K562 (cell line): ENCODE measurements around the gene CTBP2. TPM values are rescaled to one million over a fixed set of nuclear protein-coding genes. Genes with fewer than 3 reads are reported as not detected.

Experiments
- ATAC-seq: fragments of 200-7000 bp; cut with Tn5 transposase; 3 replicates; pipeline ENCODE4 v1.9.1; 2020; ENCODE audit warnings: moderate library complexity
- BruUV-seq: library from RNA; stranded (reverse); fragments of 400-500 nt; replicated peaks from 2 replicates; lab custom pipeline; 2021; lab: Mats Ljungman, UMichigan
- CTCF ChIA-PET: fragments of 300-600 bp; formaldehyde crosslinking; extraction: SDS; loops from one replicate; lab custom pipeline; 2021; ENCODE audit warnings: low intra/inter-chr PET ratio; lab: Yijun Ruan, JAX
- POLR2A ChIA-PET: fragments of 300-600, 350-650 bp; sonication (Branson Sonifier 250); formaldehyde crosslinking; extraction: SDS; loops from one replicate; lab custom pipeline; 2021; ENCODE audit warnings: antibody characterized with exemption, inconsistent platforms; lab: Yijun Ruan, JAX
- DNase-seq, 4 experiments: peaks; one replicate each; pipeline versions ENCODE4 v3.0.0 to v3.0.0-alpha.2; 2011 to 2018; ENCODE audit warnings: low spot score in 3 of 4, mixed read lengths in 3 of 4; ENCODE audit errors: extremely low read depth in 1 of 4
- FAIRE-seq: peaks from 2 replicates; lab custom pipeline; 2011; peaks lifted over from hg19 to GRCh38; lab: Jason Lieb, UNC
- H2AFZ ChIP-seq: 2 replicates; pipeline ENCODE4 v1.6.0; 2011; ENCODE audit warnings: low read depth, low read length, control low read depth, inconsistent platforms
- H3K27ac ChIP-seq: fragments of 200-600 bp; 3 replicates; pipeline ENCODE4 v1.8.0; 2011; ENCODE audit warnings: low read depth, mild to moderate bottlenecking, control low read depth, inconsistent platforms, low read length, moderate library complexity, mixed read lengths; ENCODE audit errors: extremely low read depth
- H3K27me3 ChIP-seq, 2 experiments: fragments of 300-600 bp in 1 of 2; 2 replicates in 1 of 2; 3 replicates in 1 of 2; pipeline versions ENCODE4 v1.6.0 to v1.8.0; 2011; ENCODE audit warnings: inconsistent platforms in 2 of 2, low read length in 2 of 2, mild to moderate bottlenecking in 1 of 2, mixed read lengths in 1 of 2, moderate library complexity in 1 of 2; ENCODE audit not compliant: control insufficient read depth in 2 of 2, insufficient read depth in 2 of 2
- H3K36me3 ChIP-seq: fragments of 300-600 bp; 3 replicates; pipeline ENCODE4 v1.8.0; 2011; ENCODE audit warnings: mild to moderate bottlenecking, low read length, inconsistent platforms; ENCODE audit not compliant: control insufficient read depth, insufficient read depth
- H3K4me1 ChIP-seq, 2 experiments: fragments of 200-600 bp in 1 of 2; replicated peaks in 1 of 2; 2 replicates in 1 of 2; 3 replicates in 1 of 2; pipeline versions ENCODE4 v1.5.1 to v1.8.0; 2011; ENCODE audit warnings: inconsistent platforms in 2 of 2, low read length in 2 of 2, mild to moderate bottlenecking in 1 of 2, mixed read lengths in 1 of 2, moderate library complexity in 1 of 2; ENCODE audit not compliant: control insufficient read depth in 2 of 2, insufficient read depth in 2 of 2
- H3K4me2 ChIP-seq: 2 replicates; pipeline ENCODE4 v1.6.1; 2011; ENCODE audit warnings: low read length, control low read depth, inconsistent platforms, mixed read lengths; ENCODE audit not compliant: insufficient read depth
- H3K4me3 ChIP-seq: fragments of 200-600 bp; sonication (generic), shearing (Covaris generic); 2 replicates; pipeline ENCODE4 v1.5.1; 2016; ENCODE audit warnings: control low read depth, inconsistent platforms
- H3K79me2 ChIP-seq: fragments of 200-600 bp; 3 replicates; pipeline ENCODE4 v1.8.0; 2011; ENCODE audit warnings: low read length, inconsistent platforms; ENCODE audit not compliant: control insufficient read depth, insufficient read depth
- H3K9ac ChIP-seq, 2 experiments: 2 replicates each; pipeline versions ENCODE4 v1.6.0 to v1.6.1; 2011; ENCODE audit warnings: low read depth in 2 of 2, low read length in 2 of 2, control low read depth in 1 of 2, inconsistent platforms in 1 of 2, mild to moderate bottlenecking in 1 of 2, mixed read lengths in 1 of 2; ENCODE audit not compliant: insufficient read depth in 1 of 2
- H3K9me1 ChIP-seq: one replicate; pipeline ENCODE4 v1.6.0; 2011; ENCODE audit warnings: inconsistent platforms, mild to moderate bottlenecking, low read length, moderate library complexity; ENCODE audit not compliant: control insufficient read depth, insufficient read depth
- H3K9me3 ChIP-seq: replicated peaks from 2 replicates; pipeline ENCODE4 v1.5.1; 2011; ENCODE audit warnings: low read depth, low read length, inconsistent platforms; ENCODE audit not compliant: control insufficient read depth, insufficient read depth
- H4K20me1 ChIP-seq: replicated peaks from 2 replicates; pipeline ENCODE4 v1.6.1; 2011; ENCODE audit warnings: low read length, inconsistent platforms, mixed read lengths; ENCODE audit not compliant: control insufficient read depth, insufficient read depth
- CHD2 ChIP-seq: IDR thresholded peaks from 2 replicates; pipeline ENCODE4 v1.6.1; 2011; ENCODE audit warnings: low read depth, low read length
- CSDE1 ChIP-seq, 2 experiments: fragments of 450-650 bp; IDR thresholded peaks; 2 replicates each; pipeline ENCODE4 v1.6.1; 2016; ENCODE audit warnings: mild to moderate bottlenecking in 1 of 2
- FOXP1 ChIP-seq: sonication (generic); formaldehyde crosslinking; IDR thresholded peaks from 2 replicates; pipeline ENCODE4 v1.8.0; 2022; ENCODE audit warnings: mild to moderate bottlenecking, missing genetic modification reagents
- HNRNPK ChIP-seq: fragments of 200-400 bp; formaldehyde crosslinking; IDR thresholded peaks from one replicate; pipeline ENCODE4 v1.6.1; 2018; ENCODE audit warnings: mild to moderate bottlenecking, low read depth, low read length; ENCODE audit not compliant: poor library complexity, severe bottlenecking
- RBFOX2 ChIP-seq: fragments of 200-400 bp; formaldehyde crosslinking; IDR thresholded peaks from 2 replicates; pipeline ENCODE4 v1.6.1; 2017; ENCODE audit warnings: low read depth, mild to moderate bottlenecking, low read length, moderate library complexity
- SRSF3 ChIP-seq: fragments of 200-400 bp; formaldehyde crosslinking; IDR thresholded peaks from 2 replicates; pipeline ENCODE4 v1.6.1; 2016; ENCODE audit warnings: mild to moderate bottlenecking, low read length, moderate library complexity; ENCODE audit not compliant: insufficient read depth
- ZC3H11A ChIP-seq: IDR thresholded peaks from 2 replicates; pipeline ENCODE4 v1.6.1; 2012; ENCODE audit warnings: low read depth, low read length, improper control_type of control experiment
- WGBS: fragments of 100-300 bp; shearing (Covaris generic); methylation state at CpG from one replicate; pipeline ENCODE4 v1.1.6; 2016; ENCODE audit warnings: low coverage, mixed read lengths; ENCODE audit not compliant: insufficient coverage; ENCODE audit errors: missing lambda C conversion rate; 5-methylcytosine and 5-hydroxymethylcytosine counted together
- in situ Hi-C: fragments of 300-500 bp; cut with MboI; formaldehyde crosslinking; loops from 4 replicates; pipeline ENCODE4 v1.15.0; 2018; ENCODE audit warnings: inconsistent platforms, mixed read lengths
- intact Hi-C: fragments of 100-400 bp; cut with micrococcal nuclease; formaldehyde crosslinking; loops from 2 replicates; pipeline ENCODE4 v1.14.2; 2022
- polyA plus RNA-seq, 8 experiments: library from polyadenylated mRNA; depleted of rRNA in 4 of 8; stranded (reverse) in 5 of 8; unstranded in 3 of 8; fragments of >200 nt; fragmentation: Nextera tagmentation in 2 of 8; fragmentation: Illumina TruSeq in 1 of 8; extraction: Ambion mirVana in 2 of 8; extraction: Trizol in 1 of 8; gene quantifications; 2 replicates each; pipeline versions ENCODE4 v1.2.1 to v1.2.3, GENCODE V29; 2011 to 2014; ENCODE audit warnings: inconsistent platforms in 1 of 8, missing spikeins in 1 of 8
- total RNA-seq, 7 experiments: library from RNA; depleted of rRNA in 6 of 7; stranded (reverse); fragments of >200 nt in 6 of 7; fragmentation: Illumina TruSeq in 2 of 7; extraction: Trizol in 2 of 7; gene quantifications; 2 replicates each; pipeline versions ENCODE4 v1.2.1 to v1.2.3, GENCODE V29; 2011 to 2021; ENCODE audit warnings: low replicate concordance in 1 of 7
- TF ChIP-seq, protein P1 (sequence below): sonication (generic); formaldehyde crosslinking; IDR thresholded peaks from 2 replicates; pipeline ENCODE4 v1.9.0; 2022; ENCODE audit warnings: mild to moderate bottlenecking, missing genetic modification reagents
- TF ChIP-seq, protein P2 (sequence below): sonication (generic); formaldehyde crosslinking; IDR thresholded peaks from 2 replicates; pipeline ENCODE4 v1.8.0; 2022; ENCODE audit warnings: mild to moderate bottlenecking, missing genetic modification reagents, borderline replicate concordance

The CTBP2 gene
- total and polyA plus RNA-seq, 9 of the 15 experiments (the other 6 are each of a cell fraction or from before 2014, with no cell fraction given) = 1.3 to 8.8 (median 5.1) TPM

DNA sequence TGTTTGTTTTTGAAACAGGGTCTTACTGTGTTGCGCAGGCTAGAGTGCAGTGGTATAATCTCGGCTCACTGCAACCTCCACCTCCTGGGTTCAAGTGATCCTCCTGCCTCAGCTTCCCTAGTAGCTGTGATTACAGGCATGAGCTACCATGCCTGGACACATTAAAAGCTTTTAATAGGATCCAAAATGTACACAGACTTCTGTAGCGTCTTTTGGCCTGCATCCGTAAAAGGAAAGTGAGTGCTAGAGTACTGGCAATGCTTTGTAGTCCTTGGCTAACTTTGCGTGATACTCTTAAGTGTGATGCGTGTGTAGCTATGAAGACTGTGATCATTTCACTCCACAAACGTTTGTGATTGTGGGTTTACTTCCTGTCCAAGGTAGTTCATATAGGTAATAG lies 205.1 kb downstream of the CTBP2 start:
- Histone ChIP-seq H3K4me1 (no peaks in the 10 kb centered on the region), H3K79me2 (peaks cover 18% of the 10 kb centered on the region), H3K9me3 (no peaks in the 10 kb centered on the region), H3K27me3 (no peaks in the 10 kb centered on the region), H3K27ac (no peak overlapping the region), H3K4me3 (no peak overlapping the region), H3K9ac (no peak overlapping the region), H3K9me1 (peaks cover 2% of the 10 kb centered on the region), H3K36me3 (peaks cover 5% of the 10 kb centered on the region; the same call in 1 of the 3 replicates), H2AFZ (no peak overlapping the region), H3K4me2 (no peak overlapping the region), H4K20me1 (no peaks in the 10 kb centered on the region)
- TF ChIP-seq HNRNPK (no peak), FOXP1 (CRISPR knock-in tag) (no peak), ZC3H11A (no peak), SRSF3 (no peak), CSDE1 (IDR thresholded peaks at IDR 0.05) (no peak), CHD2 (no peak), RBFOX2 (no peak)
- TF ChIP-seq, protein P1, sequence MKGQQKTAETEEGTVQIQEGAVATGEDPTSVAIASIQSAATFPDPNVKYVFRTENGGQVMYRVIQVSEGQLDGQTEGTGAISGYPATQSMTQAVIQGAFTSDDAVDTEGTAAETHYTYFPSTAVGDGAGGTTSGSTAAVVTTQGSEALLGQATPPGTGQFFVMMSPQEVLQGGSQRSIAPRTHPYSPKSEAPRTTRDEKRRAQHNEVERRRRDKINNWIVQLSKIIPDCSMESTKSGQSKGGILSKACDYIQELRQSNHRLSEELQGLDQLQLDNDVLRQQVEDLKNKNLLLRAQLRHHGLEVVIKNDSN = no peak
- TF ChIP-seq, protein P2, sequence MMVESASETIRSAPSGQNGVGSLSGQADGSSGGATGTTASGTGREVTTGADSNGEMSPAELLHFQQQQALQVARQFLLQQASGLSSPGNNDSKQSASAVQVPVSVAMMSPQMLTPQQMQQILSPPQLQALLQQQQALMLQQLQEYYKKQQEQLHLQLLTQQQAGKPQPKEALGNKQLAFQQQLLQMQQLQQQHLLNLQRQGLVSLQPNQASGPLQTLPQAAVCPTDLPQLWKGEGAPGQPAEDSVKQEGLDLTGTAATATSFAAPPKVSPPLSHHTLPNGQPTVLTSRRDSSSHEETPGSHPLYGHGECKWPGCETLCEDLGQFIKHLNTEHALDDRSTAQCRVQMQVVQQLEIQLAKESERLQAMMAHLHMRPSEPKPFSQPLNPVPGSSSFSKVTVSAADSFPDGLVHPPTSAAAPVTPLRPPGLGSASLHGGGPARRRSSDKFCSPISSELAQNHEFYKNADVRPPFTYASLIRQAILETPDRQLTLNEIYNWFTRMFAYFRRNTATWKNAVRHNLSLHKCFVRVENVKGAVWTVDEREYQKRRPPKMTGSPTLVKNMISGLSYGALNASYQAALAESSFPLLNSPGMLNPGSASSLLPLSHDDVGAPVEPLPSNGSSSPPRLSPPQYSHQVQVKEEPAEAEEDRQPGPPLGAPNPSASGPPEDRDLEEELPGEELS = no peak
- in situ Hi-C loops = no loop called here
- no peak for FAIRE-seq
- CTCF ChIA-PET = no interaction called here
- WGBS = no CpG with 5 or more reads among the region's 7 CpGs
- ATAC-seq = no peak
- DNase-seq = no peak
- POLR2A ChIA-PET = no interaction called here
- intact Hi-C loops = no loop called here
- BruUV-seq = no TSS peak
